Activated T-helper 1 cell treated with anti-CD3 and anti-CD28 coated beads, Interleukin-2, amount 50 U/mL, for 16 hours (primary cell): Measurements from ENCODE around the gene MRPS26.
"Not testable (repeated sequence)": the region's sequence is repeated elsewhere in the genome, so short reads cannot be mapped to it uniquely, and the experiment has no call there.

Experiments used
- DNase-seq, 2 donors: peaks; one replicate each; pipeline ENCODE4 v3.0.0-alpha.2; 2020; ENCODE audit warnings: low read depth in 1 of 2, low spot score in 1 of 2

The MRPS26 gene

DNA sequence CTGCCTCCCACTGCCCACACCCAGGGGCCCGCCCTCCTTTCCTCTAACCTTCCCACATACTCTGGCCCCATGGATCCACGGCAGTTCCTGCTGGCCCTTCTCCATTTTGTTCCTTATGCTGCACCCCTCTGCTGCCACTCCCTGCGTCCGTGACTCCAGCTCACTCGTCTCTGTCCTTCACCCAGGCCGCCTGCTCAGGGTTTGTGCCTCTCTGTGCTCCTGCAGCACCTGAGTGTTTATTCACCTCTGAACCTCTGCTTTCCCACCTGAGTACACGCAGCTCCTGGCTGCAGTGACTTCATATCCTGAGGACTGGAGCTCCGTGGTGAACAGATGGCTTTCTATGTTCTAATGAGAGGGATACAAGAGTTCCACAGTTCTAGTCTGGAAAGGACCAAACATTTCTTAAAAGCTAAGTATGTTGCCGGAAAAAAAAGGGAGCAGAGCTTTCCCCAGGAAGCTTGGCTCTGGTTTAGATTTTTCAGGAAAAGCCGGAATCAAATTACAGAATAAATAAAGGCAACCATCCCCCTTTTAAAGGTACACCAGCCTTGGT is 3.9 kb upstream of the MRPS26 start:
- DNase-seq, result no peak

DNA sequence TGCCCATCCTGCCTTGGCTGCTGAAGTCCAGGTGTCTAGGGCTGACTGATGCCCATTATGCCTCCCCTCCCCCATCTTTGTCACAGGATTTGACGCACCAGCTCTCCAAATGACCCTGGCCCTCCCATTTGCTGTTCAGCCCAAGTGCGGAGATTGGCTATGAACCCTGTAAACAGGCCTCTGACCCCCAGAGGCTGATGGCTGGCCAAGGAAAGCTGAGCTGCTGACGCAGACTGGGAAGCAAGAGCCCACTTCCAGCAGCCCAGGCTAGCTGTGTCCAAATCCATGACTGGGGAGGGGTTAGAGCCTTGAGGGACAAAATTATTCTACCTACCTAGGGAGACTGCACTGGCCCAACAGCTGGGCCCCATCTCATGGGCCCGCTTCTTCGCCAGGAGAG is 3.2 kb upstream of the MRPS26 start:
- no peak for DNase-seq

DNA sequence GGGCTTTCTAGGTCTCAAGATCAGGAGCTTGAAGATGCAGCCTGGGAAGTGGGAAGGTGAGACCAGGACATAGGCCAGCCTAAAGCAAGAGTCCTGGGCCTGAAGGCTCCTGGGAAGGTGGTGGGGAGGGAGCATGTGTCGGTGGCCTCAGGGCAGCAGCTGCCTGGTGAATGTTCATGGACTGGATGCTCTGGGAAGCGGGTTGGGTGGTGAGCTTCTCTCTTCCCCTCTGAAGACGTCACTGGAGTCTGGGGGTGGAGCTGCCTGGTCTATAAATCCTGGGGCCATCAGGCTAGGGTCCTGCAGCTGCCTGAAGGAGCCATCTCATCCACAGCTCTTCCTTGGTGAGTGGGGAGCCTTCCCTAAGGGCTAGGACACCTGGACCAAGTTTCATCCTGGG is 2.5 kb upstream of the MRPS26 start, which contains the start of gene GNRH2:
TSS of gene GNRH2 (plus strand) at position 301 of the 400 bp plus-strand sequence. CDS start 793 bp downstream, outside the sequence.
- no peak for DNase-seq

DNA sequence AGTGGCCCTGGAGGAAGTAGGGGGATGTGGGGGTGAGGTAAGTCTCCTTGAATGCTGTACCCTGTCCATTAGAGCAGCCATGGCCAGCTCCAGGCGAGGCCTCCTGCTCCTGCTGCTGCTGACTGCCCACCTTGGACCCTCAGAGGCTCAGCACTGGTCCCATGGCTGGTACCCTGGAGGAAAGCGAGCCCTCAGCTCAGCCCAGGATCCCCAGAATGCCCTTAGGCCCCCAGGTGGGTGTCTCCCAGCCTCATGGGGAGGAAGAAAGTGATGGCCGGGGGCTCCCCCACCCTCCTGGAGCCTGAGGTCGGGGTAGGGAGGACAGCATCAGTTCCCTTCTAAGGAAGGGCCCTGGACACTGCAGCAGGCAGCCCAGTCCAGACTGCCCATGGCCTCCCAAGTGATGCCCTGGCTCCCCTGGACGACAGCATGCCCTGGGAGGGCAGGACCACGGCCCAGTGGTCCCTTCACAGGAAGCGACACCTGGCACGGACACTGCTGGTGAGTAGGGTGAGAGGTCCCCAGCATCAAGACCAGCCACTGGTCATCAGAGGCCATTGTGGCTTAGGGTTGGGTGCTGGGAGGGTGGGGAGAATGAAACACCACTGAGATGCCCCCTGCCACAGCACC is 1.4 kb upstream of the MRPS26 start:
- no peak for DNase-seq

DNA sequence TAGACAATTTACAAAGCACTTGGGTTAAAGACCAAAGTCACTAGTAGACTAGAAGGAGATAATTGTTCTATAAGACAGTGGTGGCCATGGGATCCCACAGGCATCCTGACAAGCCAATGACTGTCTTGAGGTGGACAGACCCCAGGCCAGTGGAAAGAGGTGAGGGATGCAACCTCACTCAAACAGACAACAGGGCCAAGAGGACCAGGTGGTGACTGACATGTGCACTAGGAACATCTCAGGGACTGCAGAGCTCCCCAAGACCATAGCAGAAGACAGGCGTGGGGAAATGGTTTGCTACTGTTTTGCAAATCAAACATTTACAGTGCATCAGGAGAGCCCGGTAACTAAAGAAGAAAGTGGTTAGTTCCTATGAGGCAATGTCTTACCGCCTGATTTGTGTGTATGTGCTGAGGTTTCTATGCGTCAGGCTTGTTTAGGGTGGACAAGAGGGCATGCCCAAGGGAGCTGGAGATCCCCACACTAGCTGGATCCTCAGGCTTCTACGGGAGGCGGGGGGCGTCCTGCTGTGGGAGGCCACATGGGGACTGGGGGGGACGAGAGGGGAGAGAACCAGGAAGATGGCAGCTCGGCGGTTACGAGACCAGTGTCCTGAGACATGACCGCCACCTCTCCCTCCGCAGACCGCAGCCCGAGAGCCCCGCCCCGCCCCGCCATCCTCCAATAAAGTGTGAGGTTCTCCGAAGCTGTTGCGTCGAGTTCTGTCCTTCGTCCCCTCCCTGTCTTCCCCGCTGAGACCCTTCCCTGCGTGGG is 623 bp upstream of the MRPS26 start:
- DNase-seq, result peak in 1 of 2 donors; percentile 12

DNA sequence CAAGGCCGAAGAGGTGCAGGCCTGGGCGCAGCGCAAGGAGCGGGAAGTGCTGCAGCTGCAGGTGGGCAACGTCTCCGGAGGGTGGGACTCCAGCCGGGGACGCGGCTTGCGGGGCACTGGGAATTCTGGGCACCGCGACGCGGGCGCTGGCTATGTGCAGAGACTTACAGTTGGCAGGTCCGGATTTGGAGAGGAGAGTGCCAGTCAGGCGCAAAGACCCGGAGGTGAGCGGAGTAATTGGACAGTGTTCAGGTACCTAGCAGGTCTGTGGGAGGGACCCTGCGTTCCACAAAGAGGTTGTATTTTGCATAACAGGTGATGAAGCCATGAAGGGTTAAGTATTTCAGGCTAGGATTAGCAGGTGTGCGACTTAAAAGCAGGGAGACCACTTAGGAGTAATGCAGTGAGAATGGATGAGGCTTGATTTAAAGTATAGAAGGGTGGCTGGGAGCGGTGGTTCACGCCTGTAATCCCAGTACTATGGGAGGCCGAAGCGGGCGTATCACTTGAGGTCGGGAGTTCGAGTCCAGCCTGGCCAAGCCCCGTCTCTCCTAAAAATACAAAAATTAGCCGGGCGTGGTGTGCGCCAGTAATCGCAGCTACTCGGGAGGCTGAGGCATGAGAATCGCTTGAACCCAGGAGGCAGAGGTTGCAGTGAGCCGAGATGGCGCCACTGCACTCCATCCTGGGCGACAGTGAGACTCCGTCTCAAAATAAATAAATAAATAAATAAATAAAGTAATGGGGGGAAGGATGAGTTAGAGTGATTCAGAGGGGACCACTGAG is 1.0 kb downstream of the MRPS26 start:
- DNase-seq, result no peak

DNA sequence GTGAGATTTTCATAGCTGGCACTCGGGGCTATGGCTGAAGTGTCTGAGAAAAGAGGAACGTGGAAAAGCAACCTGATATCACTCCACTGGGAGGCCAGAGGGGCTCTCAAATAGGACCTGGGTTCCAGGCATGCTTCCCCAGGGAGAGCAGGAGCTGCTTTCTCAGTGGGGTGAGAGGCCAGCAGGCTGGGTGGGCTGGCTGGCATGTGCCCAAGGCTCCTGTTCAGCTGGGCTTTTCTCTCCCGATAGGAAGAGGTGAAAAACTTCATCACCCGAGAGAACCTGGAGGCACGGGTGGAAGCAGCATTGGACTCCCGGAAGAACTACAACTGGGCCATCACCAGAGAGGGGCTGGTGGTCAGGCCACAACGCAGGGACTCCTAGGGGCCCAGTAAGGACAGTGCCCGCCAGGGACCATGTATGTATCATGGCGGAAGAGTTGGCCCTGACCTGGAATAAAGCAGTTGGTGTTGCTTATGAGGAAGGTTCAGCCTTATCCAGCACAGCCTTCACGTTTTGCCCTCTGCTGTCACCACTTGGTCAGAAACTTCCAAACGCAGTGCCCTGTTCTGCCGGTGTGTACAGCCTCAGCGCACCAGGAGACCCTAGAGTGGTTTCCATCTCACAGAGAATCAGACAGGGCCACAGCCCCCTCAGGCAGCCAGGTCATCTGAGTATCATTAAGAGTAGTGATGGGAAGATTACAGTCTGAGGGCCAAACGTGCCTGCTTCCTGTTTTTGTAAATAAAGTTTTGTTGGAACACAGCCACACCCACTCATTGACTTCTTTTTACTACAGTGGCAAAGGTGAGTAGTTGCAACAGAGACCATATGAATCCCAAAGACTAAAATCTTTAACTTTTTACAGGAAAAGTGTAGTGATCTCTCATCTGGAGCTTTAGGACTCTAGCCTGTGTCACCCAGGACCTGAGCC is 1.9 kb downstream of the MRPS26 start:
- no peak for DNase-seq

DNA sequence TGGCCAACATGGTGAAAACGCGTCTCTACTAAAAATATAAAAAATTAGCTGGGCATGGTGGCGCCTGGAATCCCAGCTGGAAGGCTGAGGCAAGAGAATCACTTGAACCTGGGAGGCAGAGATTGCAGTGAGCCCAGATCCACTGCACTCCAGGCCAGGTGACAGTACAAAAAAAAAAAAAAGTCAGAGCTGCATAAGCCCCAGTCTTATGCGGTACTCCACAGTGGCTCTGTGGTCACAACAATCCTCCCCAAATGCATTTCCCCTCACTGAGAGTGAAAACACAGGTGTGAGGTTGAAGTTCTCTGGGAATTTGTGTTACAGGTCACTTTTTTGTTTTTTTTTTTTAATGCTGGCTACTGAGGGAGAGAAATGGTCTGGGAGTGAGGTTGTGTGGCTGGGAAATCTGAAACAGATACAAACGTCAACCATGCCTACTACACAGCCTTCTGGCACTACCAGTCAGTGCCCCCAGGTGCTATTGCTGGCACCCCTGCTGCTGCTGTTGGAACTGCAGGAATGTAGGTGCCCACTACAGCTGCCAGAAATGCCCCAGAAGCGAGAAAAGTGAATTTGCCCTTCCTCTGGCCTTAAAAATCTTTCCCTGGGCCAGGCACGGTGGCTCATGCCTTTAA is 5.7 kb downstream of the MRPS26 start:
- no peak for DNase-seq

DNA sequence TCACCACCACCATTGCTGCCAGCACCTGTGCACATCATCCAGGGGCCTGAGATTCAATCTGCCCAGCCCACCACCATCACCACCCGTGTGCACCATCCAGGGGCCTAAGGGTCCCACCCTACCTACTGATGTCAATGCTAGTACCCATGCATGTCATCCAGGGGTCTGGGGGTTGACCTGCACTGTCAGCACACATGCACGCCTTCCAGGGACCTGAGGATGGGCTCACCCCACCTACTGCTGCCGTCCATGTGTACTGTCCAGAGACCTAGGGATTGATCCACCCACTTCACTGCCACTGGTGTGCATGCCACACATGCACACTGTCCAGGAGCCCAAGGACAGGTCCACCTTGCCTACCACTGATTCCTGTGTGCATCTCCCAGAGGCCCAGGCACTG is 13.6 kb downstream of the MRPS26 start:
- no peak for DNase-seq

DNA sequence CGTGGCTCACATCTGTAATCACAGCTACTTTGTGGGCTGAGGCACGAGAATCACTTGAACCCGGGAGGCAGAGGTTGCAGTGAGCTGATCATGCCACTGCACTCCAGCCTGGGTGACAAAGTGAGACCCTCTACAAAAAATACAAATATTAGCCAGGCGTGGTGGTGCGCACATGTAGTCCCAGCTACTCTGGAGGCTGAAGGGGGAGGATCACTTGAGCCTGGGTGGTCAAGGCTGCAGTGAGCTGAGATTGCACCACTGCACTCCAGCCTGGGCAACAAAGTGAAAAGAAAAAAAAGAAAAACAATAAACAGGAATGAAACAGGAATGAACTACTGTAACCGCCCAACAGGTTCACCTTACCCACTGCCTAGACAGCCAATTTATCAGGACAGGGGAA is 18.3 kb downstream of the MRPS26 start:
- not testable (repeated sequence) for DNase-seq

DNA sequence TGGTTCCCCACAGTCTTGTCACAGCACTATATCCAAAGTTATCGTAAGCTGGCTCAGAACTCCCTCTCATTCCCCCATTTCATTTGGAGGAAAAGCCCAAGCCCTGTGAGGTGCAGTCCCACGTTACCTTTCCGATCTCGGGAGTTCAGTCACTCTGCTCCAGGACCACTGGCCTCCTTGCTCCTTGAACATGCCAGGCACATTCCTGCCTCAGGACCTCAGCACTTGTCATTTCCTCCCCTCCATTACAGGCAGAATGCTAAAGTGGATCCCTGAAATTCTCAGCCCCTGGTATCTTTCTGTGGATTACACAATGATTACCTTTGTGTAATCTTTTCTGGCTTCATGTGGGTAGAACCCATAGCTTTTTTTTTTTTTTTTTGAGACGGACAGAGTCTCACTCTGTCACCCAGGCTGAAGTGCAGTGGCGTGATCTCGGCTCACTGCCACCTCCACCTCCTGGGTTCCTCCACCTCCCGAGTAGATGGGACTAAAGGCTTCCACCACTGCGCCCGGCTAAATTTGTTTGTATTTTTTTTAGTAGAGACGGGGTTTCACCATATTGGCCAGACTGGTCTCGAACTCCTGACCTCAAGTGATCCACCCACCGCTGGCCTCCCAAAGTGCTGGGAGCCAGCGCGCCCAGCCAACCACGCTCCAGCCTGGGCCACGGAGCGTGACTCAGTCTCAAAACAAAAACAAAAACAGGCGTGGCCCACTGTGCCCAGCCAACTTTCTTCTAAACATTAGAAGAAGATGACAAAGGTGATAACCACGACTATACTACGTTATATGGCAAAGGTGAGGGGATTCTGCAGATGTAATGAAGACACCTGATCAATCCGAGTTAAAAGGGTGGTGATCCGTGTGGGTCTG is 21.5 kb downstream of the MRPS26 start:
- no peak for DNase-seq

DNA sequence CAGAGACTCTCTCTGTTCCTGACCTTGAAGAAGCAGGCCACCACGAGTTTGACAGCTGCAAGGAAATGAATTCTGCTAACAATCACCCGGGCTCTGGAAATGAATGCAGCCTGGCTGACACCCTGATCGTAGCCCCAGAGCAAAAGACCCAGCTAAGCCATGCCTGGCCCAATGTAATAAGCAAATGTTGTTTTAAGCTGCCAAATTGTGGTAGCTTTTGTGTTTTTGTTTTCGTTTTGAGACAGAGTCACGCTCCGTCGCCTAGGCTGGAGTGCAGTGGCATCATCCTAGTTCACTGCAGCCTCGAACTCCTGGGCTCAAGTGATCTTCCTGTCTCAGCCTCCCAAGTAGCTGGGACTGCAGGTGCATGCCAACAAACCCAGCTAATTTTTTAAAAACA is 22.2 kb downstream of the MRPS26 start:
- no peak for DNase-seq

DNA sequence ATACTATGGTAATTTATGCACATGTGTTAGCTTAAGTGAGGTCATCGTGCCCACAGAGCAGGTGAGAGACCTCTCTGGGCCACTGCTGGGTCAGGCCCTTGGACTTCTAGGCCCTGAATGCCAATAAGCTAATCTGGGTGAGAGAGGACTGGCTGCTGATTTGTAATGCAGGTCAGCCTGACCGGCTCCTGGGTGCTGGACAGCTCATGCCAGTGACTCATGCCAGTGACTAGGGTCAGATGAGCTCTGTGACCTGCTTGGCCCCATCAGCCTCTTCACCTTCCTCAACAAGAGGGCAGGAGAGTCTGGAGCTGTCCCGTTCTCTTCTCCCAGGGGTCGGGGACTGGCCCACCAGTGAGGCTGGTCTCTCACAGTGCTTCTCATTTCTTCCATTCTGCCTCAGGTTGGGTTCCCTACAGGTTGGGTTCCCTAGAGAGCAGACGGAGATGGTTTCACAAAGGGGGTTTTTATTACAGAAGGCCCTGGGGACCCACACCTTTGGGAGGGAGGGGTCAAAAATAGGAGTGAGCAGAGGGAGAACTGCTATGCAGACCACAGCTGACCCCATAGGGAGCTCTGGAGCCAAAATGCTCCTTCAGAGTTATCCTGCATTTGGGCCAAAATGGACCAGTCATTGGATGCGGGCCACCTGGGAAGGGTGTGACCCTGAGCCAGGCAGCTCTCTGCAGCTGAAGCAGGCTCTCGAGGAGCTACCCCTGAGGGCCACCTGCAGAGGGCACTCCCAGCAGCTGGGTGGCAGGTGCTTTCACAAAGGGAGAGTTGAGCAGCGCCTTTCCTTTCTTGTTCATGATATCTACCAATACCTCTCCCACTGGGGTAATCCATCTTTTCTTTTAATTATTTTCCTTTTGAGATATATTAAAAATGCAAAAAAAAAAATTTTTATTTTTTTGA is 23.4 kb downstream of the MRPS26 start:
- DNase-seq, result no peak

DNA sequence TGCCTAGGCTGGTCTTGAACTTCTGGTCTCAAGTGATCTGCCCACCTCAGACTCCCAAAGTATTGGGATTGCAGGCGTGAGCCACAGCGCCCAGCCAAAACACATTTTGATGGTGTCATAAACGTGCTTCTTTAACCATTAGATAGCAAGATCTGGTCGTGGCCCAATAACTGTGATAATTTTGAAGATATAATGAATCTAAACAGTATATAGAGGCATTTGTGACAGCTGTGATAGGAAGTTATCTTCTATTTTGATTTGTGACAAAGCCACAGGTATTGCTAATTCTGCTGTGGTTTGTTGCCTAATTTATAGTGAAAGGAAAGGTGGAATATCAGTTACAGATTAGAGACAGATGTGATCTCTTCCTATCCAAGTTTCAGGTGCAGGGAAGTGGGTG is 24.9 kb downstream of the MRPS26 start:
- DNase-seq, result no peak

DNA sequence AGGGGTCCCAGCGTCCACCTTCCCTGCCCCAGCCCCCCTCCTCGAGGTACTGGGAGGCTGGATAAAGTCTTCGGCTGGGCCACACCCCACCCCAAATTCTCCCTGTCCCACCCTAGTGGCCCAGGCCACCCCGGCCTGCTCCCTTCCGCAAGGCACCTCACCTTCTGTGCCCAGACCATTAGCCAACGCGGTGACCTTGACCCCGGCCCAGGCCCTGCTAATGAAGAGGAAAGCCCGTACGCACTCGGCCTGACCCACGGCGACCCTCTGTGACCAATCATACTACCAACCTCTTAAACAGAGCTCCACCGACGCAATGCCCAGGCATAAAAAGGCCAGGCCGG is 25.4 kb downstream of the MRPS26 start:
- DNase-seq, result no peak

DNA sequence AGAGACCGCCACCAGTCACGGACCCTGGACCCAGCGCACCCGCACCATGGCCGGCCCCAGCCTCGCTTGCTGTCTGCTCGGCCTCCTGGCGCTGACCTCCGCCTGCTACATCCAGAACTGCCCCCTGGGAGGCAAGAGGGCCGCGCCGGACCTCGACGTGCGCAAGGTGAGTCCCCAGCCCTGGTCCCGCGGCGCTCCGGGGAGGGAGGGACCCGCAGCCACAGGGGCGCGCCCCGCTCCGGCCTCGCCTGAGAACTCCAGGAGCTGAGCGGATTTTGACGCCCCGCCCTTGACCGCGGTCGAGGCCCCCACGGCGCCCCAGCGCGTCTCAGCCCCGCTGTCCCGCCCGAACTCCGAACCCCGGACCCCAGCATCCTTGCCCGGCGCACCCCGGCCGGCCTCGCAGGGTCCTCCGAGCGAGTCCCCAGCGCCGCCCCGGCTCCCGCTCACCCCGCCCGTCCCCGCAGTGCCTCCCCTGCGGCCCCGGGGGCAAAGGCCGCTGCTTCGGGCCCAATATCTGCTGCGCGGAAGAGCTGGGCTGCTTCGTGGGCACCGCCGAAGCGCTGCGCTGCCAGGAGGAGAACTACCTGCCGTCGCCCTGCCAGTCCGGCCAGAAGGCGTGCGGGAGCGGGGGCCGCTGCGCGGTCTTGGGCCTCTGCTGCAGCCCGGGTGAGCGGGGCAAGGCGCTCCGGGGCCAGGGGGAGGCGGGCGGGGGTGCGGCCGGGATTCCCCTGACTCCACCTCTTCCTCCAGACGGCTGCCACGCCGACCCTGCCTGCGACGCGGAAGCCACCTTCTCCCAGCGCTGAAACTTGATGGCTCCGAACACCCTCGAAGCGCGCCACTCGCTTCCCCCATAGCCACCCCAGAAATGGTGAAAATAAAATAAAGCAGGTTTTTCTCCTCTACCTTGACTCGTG is 26.0 kb downstream of the MRPS26 start, which contains the start of gene OXT:
TSS of gene OXT (plus strand) at position 11 of the 920 bp plus-strand sequence. CDS start at position 47, 36 bp downstream.
- DNase-seq, result peak; percentile 46 to 55
